ENCODE measurements around the gene NPIPB2.
"Not testable (repeated sequence)": the region's sequence is repeated elsewhere in the genome, so short reads cannot be mapped to it uniquely, and the experiment has no call there.

DNA sequence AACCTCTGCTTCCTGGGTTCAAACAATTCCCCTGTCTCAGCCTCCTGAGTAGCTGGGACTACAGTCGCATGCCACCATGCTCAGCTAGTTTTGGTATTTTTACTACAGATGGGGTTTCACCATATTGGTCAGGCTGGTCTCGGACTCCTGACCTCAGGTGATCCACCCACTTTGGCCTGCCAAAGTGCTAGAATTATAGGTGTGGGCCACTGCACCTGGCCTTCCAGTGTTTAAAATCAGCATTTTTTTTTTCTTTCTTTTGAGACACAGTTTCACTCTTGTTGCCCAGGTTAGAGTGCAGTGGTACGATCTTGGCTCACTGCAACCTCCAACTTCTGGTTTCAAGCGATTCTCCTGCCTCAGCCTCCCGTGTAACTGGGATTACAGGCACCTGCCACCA, 28.4 kb upstream of the NPIPB2 start:
- TF ChIP-seq, protein P1, sequence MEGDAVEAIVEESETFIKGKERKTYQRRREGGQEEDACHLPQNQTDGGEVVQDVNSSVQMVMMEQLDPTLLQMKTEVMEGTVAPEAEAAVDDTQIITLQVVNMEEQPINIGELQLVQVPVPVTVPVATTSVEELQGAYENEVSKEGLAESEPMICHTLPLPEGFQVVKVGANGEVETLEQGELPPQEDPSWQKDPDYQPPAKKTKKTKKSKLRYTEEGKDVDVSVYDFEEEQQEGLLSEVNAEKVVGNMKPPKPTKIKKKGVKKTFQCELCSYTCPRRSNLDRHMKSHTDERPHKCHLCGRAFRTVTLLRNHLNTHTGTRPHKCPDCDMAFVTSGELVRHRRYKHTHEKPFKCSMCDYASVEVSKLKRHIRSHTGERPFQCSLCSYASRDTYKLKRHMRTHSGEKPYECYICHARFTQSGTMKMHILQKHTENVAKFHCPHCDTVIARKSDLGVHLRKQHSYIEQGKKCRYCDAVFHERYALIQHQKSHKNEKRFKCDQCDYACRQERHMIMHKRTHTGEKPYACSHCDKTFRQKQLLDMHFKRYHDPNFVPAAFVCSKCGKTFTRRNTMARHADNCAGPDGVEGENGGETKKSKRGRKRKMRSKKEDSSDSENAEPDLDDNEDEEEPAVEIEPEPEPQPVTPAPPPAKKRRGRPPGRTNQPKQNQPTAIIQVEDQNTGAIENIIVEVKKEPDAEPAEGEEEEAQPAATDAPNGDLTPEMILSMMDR (IDR thresholded peaks at IDR 0.05) = not testable (repeated sequence)
- not testable (repeated sequence) for TF ChIP-seq POLR2A (IDR thresholded peaks at IDR 0.05)
